Measurements from ENCODE around the gene ARHGAP24.

ARHGAP24 gene

DNA sequence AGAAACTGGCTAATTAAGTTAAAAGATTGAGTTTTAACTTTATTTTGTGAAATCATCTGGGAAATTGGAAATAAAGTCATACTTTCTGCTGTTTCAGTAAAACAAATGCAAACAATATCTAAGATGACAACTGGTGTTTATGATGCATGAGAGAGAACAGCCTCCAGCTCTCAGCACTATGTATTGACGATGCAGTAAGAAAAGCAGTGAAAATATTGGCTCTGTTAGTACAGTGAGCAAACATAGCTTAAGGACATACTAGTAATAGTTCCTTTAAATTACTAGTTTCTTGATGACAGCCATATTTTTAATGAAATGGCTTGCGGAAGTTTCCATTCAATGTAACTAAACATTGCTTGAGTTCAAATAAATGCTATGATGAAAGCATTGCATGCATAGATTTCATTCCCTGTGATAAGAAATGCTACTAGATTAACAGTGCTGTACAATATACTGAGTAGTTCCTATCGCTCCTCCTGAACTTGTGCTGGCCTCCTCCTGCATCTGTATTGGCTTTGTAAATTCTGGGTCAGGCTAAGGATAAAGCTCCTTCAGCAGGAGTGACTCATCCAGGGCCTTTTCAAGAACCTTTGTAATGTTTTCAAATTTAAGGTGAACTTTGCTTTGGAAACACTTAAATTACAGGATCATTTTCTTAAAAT lies 11.6 kb downstream of the ARHGAP24 start:
- TF ChIP-seq TAF1 (IDR thresholded peaks at IDR 0.05; ENCODE audit: borderline replicate concordance, insufficient read depth, low read length) (no peak), POLR2AphosphoS5 (IDR thresholded peaks at IDR 0.05; ENCODE audit: low read depth, low read length) (no peak), REST (IDR thresholded peaks at IDR 0.05; ENCODE audit: insufficient read depth in 1 of 2, low read depth in 2 of 2, low read length in 2 of 2) (no peak), SIN3A (IDR thresholded peaks at IDR 0.05; ENCODE audit: borderline replicate concordance, insufficient read depth, low read length) (no peak), FOXP2 (optimal IDR thresholded peaks at IDR 0.05; ENCODE audit: borderline replicate concordance, extremely low read depth, extremely low read length, insufficient read depth) (no peak)

GRCh38 chr4:85488416-85488815 lies 13.5 kb downstream of the ARHGAP24 start:
- TF ChIP-seq POLR2AphosphoS5 (IDR thresholded peaks at IDR 0.05; ENCODE audit: low read depth, low read length): no peak
- no peak for TF ChIP-seq FOXP2 (optimal IDR thresholded peaks at IDR 0.05; ENCODE audit: borderline replicate concordance, extremely low read depth, extremely low read length, insufficient read depth)
- TF ChIP-seq REST (IDR thresholded peaks at IDR 0.05; ENCODE audit: insufficient read depth in 1 of 2, low read depth in 2 of 2, low read length in 2 of 2): no peak
- no peak for TF ChIP-seq SIN3A (IDR thresholded peaks at IDR 0.05; ENCODE audit: borderline replicate concordance, insufficient read depth, low read length)
- no peak for TF ChIP-seq TAF1 (IDR thresholded peaks at IDR 0.05; ENCODE audit: borderline replicate concordance, insufficient read depth, low read length)

DNA sequence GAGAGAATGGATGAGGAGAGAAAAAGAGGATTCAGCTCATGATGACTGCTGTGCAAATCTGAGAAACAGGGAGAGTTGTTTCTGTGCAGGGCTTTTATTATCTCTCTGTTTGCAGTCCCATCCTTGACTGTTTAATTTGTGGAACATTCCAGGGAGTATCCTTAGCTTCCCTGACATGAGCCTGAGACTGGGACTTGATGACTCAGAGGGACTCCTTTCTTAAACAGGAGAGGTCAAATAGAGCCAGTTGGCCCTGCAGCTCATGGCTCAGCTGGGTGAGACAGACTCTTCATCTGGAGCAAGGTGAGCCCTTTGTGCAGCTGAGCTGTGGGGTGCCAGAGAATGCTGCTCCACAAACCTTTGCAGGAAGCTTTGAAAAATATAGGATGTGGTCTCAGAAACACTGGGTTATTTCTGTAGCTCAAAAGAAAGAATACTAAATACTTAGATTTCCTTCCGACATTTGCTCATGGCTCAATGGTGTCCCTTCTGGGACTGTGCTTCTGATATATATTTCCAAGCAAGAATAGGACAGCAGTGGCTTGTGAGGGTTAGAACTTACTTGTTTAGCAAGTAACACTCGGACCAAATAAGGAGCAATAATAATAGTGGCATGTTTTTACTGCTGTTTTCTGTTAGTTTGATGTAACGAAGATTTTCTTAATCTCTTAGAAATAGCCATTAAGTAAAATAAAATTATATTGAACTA lies 14.5 kb downstream of the ARHGAP24 start:
- no peak for TF ChIP-seq FOXP2 (optimal IDR thresholded peaks at IDR 0.05; ENCODE audit: borderline replicate concordance, extremely low read depth, extremely low read length, insufficient read depth)
- TF ChIP-seq SIN3A (IDR thresholded peaks at IDR 0.05; ENCODE audit: borderline replicate concordance, insufficient read depth, low read length): no peak

DNA sequence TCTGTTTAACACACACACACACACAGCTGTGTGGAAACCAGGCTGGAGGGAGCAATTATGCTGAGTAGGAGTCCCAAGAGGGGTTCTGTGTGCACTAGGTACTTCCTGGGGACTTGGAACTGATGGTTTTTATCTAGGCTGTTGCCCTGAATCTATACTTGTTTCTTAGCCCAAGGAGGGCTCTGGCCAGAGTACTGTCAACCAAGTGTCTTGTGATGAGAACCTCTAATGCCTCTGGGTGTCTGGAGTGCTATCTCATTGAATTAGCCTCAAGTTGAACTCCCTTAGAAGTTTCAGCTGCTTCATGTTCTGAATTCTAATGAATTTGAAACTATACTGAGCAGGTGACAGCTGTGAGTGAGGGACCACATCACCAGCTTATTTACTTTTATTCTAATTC lies 16.6 kb downstream of the ARHGAP24 start:
- TF ChIP-seq FOXP2 (optimal IDR thresholded peaks at IDR 0.05; ENCODE audit: borderline replicate concordance, extremely low read depth, extremely low read length, insufficient read depth): no peak
- 0 out of 4 replicates have a peak, but pooled peaks of 1 of the 2 experiments have one; percentile 20 for TF ChIP-seq REST (IDR thresholded peaks at IDR 0.05; ENCODE audit: insufficient read depth in 1 of 2, low read depth in 2 of 2, low read length in 2 of 2)

DNA sequence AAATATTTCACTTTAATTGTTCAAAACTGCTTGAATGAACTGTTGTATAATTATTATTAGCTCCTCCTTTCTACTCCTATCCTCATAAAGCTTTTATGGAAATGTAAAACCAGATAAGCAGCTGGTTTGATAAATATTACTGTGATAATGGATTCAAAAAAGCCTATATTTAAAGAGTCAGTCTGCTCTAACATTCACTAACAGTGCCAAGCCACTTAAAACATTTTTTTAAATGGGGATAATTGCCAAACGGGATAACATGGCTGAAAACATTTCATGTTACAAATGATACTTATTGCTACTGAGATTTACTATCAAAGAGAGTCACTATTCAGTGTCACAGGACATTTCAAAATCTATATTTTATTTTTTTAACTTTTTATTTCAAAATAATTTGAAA lies 17.4 kb downstream of the ARHGAP24 start:
- TF ChIP-seq FOXP2 (optimal IDR thresholded peaks at IDR 0.05; ENCODE audit: borderline replicate concordance, extremely low read depth, extremely low read length, insufficient read depth) (no peak), TAF1 (IDR thresholded peaks at IDR 0.05; ENCODE audit: borderline replicate concordance, insufficient read depth, low read length) (no peak), POLR2AphosphoS5 (IDR thresholded peaks at IDR 0.05; ENCODE audit: low read depth, low read length) (no peak), SIN3A (IDR thresholded peaks at IDR 0.05; ENCODE audit: borderline replicate concordance, insufficient read depth, low read length) (no peak), REST (IDR thresholded peaks at IDR 0.05; ENCODE audit: insufficient read depth in 1 of 2, low read depth in 2 of 2, low read length in 2 of 2) (no peak)
